ENCODE results near the gene LRRC55. TPM values are rescaled to one million over a fixed set of nuclear protein-coding genes. Genes with fewer than 3 reads are reported as not detected.

Gene LRRC55
- total RNA-seq, 1 donor from 2014 or later: 29.0 TPM

Other genes starting within 250 kb of the LRRC55 start
- not detected for gene OR5AK2, start 193.0 kb upstream of the LRRC55 start, total RNA-seq (ENCODE audit: unreplicated experiment)
- gene APLNR, start 55.3 kb downstream of the LRRC55 start, total RNA-seq (ENCODE audit: unreplicated experiment): 0.37 TPM
- gene TNKS1BP1, start 143.0 kb downstream of the LRRC55 start, total RNA-seq (ENCODE audit: unreplicated experiment): 198 TPM
- gene SSRP1, start 153.9 kb downstream of the LRRC55 start, total RNA-seq (ENCODE audit: unreplicated experiment): 91.4 TPM
- 496 TPM for gene P2RX3, start 156.4 kb downstream of the LRRC55 start, total RNA-seq (ENCODE audit: unreplicated experiment)
- not detected for gene PRG3, start 199.2 kb downstream of the LRRC55 start, total RNA-seq (ENCODE audit: unreplicated experiment)
- not detected for gene PRG2, start 208.7 kb downstream of the LRRC55 start, total RNA-seq (ENCODE audit: unreplicated experiment)
- 10.8 TPM for gene SLC43A3, start 245.2 kb downstream of the LRRC55 start, total RNA-seq (ENCODE audit: unreplicated experiment)